ENCODE results near the gene GMEB2. TPM values are rescaled to one million over a fixed set of nuclear protein-coding genes. Genes with fewer than 3 reads are reported as not detected.

The GMEB2 gene
- total and polyA plus RNA-seq, 10 of the 15 experiments (the other 5 are each of a cell fraction or from before 2014, with no cell fraction given), result 0.08 to 15.1 (median 6.9) TPM

DNA sequence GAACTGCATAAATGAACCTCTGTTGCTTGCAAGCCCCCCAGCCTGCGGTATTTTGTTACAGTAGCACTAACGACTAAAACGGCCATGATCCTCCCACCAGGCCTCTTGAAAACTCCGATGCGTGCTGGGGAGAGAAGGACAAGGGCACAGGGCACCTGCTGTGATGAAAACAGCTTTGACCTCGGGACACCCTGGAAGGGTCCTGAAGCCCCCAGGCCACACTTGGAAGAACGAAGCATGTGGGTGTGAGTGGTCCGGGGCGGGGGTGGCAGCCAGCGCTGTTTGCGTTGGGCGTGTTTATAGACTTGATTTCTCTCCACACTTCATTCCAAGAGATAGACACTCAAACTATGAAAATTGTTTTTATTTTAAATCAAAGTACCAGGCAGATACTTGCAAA, 39.6 kb downstream of the GMEB2 start:
- Histone ChIP-seq H3K4me2 (ENCODE audit: control insufficient read depth, insufficient read depth) (no peak overlapping the region), H4K20me1 (ENCODE audit: control insufficient read depth, insufficient read depth) (no peaks in the 10 kb centered on the region), H2AFZ (ENCODE audit: control insufficient read depth, low read depth, low read length) (no peak overlapping the region), H3K27me3 (replicated peaks in 1 of 2; ENCODE audit: control insufficient read depth in 2 of 2, insufficient read depth in 2 of 2, low read length in 1 of 2) (no peaks in the 10 kb centered on the region), H3K79me2 (ENCODE audit: control insufficient read depth, insufficient read depth, low read length) (no peaks in the 10 kb centered on the region), H3K9ac (ENCODE audit: control insufficient read depth, insufficient read depth, low read length) (no peak overlapping the region), H3K27ac (ENCODE audit: control insufficient read depth, insufficient read depth) (no peak overlapping the region), H3K9me3 (replicated peaks; ENCODE audit: control insufficient read depth, insufficient read depth, low read length) (no peaks in the 10 kb centered on the region), H3K4me3 (no peak overlapping the region), H3K36me3 (ENCODE audit: control insufficient read depth in 2 of 2, insufficient read depth in 2 of 2, low read length in 1 of 2) (peaks cover 3 to 4% of the 10 kb centered on the region in 2 experiments; a peak in 3 of 4 replicates), H3K4me1 (ENCODE audit: control insufficient read depth, insufficient read depth, low read length) (no peaks in the 10 kb centered on the region)
- no peak for DNase-seq (ENCODE audit: low read depth, low spot score)
- ChIA-PET SMC1A (ENCODE audit: uncharacterized antibody, unreplicated experiment) (no interaction called here), RAD21 (ENCODE audit: unreplicated experiment) (no interaction called here), POLR2A (no interaction called here), CTCF (no interaction called here)
- TF ChIP-seq, protein P1, sequence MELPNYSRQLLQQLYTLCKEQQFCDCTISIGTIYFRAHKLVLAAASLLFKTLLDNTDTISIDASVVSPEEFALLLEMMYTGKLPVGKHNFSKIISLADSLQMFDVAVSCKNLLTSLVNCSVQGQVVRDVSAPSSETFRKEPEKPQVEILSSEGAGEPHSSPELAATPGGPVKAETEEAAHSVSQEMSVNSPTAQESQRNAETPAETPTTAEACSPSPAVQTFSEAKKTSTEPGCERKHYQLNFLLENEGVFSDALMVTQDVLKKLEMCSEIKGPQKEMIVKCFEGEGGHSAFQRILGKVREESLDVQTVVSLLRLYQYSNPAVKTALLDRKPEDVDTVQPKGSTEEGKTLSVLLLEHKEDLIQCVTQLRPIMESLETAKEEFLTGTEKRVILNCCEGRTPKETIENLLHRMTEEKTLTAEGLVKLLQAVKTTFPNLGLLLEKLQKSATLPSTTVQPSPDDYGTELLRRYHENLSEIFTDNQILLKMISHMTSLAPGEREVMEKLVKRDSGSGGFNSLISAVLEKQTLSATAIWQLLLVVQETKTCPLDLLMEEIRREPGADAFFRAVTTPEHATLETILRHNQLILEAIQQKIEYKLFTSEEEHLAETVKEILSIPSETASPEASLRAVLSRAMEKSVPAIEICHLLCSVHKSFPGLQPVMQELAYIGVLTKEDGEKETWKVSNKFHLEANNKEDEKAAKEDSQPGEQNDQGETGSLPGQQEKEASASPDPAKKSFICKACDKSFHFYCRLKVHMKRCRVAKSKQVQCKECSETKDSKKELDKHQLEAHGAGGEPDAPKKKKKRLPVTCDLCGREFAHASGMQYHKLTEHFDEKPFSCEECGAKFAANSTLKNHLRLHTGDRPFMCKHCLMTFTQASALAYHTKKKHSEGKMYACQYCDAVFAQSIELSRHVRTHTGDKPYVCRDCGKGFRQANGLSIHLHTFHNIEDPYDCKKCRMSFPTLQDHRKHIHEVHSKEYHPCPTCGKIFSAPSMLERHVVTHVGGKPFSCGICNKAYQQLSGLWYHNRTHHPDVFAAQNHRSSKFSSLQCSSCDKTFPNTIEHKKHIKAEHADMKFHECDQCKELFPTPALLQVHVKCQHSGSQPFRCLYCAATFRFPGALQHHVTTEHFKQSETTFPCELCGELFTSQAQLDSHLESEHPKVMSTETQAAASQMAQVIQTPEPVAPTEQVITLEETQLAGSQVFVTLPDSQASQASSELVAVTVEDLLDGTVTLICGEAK (IDR thresholded peaks at IDR 0.05; ENCODE audit: borderline replicate concordance), result no peak
- TF ChIP-seq PML (IDR thresholded peaks at IDR 0.05; ENCODE audit: low read length) (no peak), ZNF274 (IDR thresholded peaks at IDR 0.05; ENCODE audit: insufficient read depth, insufficient read length) (no peak), SRF (IDR thresholded peaks at IDR 0.05; ENCODE audit: low read depth in 2 of 2, low read length in 2 of 2) (no peak), EZH2 (IDR thresholded peaks at IDR 0.05; ENCODE audit: borderline replicate concordance, control insufficient read depth, low read depth, low read length) (no peak), JUNB (IDR thresholded peaks at IDR 0.05) (no peak), TBL1XR1 (IDR thresholded peaks at IDR 0.05; ENCODE audit: low read depth, low read length) (no peak), ATF7 (IDR thresholded peaks at IDR 0.05; ENCODE audit: low read depth) (no peak)
- TF ChIP-seq, protein P2, sequence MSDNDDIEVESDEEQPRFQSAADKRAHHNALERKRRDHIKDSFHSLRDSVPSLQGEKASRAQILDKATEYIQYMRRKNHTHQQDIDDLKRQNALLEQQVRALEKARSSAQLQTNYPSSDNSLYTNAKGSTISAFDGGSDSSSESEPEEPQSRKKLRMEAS (IDR thresholded peaks at IDR 0.05; ENCODE audit: low read depth, low read length), result no peak
- TF ChIP-seq, protein P3, sequence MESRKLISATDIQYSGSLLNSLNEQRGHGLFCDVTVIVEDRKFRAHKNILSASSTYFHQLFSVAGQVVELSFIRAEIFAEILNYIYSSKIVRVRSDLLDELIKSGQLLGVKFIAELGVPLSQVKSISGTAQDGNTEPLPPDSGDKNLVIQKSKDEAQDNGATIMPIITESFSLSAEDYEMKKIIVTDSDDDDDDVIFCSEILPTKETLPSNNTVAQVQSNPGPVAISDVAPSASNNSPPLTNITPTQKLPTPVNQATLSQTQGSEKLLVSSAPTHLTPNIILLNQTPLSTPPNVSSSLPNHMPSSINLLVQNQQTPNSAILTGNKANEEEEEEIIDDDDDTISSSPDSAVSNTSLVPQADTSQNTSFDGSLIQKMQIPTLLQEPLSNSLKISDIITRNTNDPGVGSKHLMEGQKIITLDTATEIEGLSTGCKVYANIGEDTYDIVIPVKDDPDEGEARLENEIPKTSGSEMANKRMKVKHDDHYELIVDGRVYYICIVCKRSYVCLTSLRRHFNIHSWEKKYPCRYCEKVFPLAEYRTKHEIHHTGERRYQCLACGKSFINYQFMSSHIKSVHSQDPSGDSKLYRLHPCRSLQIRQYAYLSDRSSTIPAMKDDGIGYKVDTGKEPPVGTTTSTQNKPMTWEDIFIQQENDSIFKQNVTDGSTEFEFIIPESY (IDR thresholded peaks at IDR 0.05), result no peak
- in situ Hi-C loops (cut with MboI) (no loop called here), intact Hi-C loops (cut with micrococcal nuclease; ENCODE audit: unreplicated experiment) (no loop called here)
- 90% methylated on average over 12 of the region's 12 CpGs for WGBS (ENCODE audit: insufficient coverage, insufficient replicate concordance, low lambda C conversion rate, missing lambda C conversion rate)
- no peak for FAIRE-seq
- BruUV-seq (replicated peaks), result no TSS peak
- no peak for ATAC-seq
